ENCODE results near the gene GLYR1. TPM values are rescaled to one million over a fixed set of nuclear protein-coding genes. Genes with fewer than 3 reads are reported as not detected.

Gene GLYR1
- total RNA-seq, 2 experiments from 2014 or later = 101 to 105 TPM

Other genes with a start within 250 kb of the GLYR1 start
- 10 to 100 TPM; 19.5 to 21.0 TPM for gene UBALD1, start 232.4 kb downstream of the GLYR1 start, total RNA-seq
- gene MGRN1, start 222.5 kb downstream of the GLYR1 start, total RNA-seq = 10 to 100 TPM; 61.9 to 64.2 TPM
- 10 to 100 TPM; 34.0 to 34.4 TPM for gene NUDT16L1, start 153.7 kb downstream of the GLYR1 start, total RNA-seq
- 10 to 100 TPM; 16.3 to 17.3 TPM for gene ANKS3, start 113.0 kb downstream of the GLYR1 start, total RNA-seq
- under 1 TPM; 0.25 to 0.32 TPM for gene DNAAF8, start 112.8 kb downstream of the GLYR1 start, total RNA-seq
- gene ZNF500, start 80.1 kb downstream of the GLYR1 start, total RNA-seq = 10 to 100 TPM in 1 of 2 experiments, 1 to 10 TPM in 1; 10.0 to 12.0 TPM
- gene SEPTIN12, start 58.9 kb downstream of the GLYR1 start, total RNA-seq = not detected
- gene SMIM22, start 51.9 kb downstream of the GLYR1 start, total RNA-seq = not detected
- 1 to 10 TPM; 4.8 to 5.4 TPM for gene ROGDI, start 44.7 kb downstream of the GLYR1 start, total RNA-seq
- 10 to 100 TPM; 36.7 to 38.9 TPM for gene UBN1, start 193 bp upstream of the GLYR1 start, total RNA-seq
- gene PPL, start 89.9 kb upstream of the GLYR1 start, total RNA-seq = not detected
- not detected for gene SEC14L5, start 111.0 kb upstream of the GLYR1 start, total RNA-seq
- 10 to 100 TPM; 15.9 to 16.7 TPM for gene NAGPA, start 186.6 kb upstream of the GLYR1 start, total RNA-seq
- not detected for gene C16orf89, start 218.7 kb upstream of the GLYR1 start, total RNA-seq
- 10 to 100 TPM; 43.8 to 46.5 TPM for gene ALG1, start 224.6 kb upstream of the GLYR1 start, total RNA-seq